Activated T-helper 9 cell treated with anti-CD3 and anti-CD28 coated beads, Interleukin-2, amount 50 U/mL, for 16 hours (primary cell): ENCODE measurements around the gene POLR2E.

Experiments used
- DNase-seq: peaks from one replicate; pipeline ENCODE4 v3.0.0-alpha.2; 2020; ENCODE audit warnings: low read depth

Gene POLR2E

GRCh38 chr19:1093811-1094553, 1.2 kb downstream of the POLR2E start:
- DNase-seq: no peak

DNA sequence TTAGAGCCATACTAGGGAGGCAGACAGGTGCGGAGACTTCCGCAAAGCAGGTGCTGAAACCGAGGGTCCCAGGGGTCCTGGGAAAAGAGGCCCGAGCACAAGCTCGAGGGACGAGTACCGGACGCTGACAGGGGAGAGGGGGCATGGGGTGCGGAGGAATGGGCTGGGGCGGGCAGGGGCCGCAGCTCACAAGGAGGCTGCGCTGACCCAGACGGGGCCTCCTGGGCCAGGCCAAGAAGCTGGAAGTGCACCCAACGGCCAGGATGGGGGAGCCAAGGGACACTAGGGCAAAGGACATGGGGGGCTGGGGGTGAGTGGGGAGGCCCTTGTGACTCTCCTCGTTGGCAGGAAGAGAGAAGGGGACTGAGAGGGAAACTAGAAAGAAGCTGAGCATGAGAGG, 1.8 kb downstream of the POLR2E start:
- no peak for DNase-seq

DNA sequence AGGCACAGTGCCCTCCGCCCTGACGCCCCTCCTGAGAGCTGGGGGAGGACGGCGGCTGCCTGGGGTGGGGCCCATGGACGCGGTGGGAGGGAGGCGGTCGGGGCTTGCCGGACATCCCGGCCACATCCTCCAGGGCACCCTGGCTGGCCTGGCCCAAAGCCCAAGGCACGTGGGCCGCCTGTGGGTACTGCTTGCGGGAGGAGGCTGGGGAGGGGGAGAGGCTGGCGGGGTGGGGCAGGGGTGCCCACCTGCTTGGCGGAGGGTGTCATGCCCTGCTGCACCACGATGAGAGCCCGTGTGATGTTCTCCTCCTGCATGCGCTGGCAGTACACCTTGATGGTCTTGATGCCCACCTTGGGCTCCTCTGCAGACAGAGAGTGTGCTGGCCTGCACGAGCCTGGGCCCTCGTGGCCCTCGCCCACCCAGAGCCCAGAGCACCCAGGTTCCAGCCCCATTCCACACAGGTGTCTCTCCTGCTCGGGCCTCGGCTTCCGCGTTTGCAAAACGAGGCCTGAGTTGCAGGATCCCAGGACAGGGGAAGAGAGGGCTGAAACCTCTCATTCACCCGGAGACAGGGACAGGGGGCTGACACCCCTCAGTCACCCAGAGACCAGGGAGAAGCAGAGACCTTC, 3.5 kb downstream of the POLR2E start:
- DNase-seq: no peak

- DNase-seq: no peak
Observed at GRCh38 chr19:1090731-1091543, 4.2 kb downstream of the POLR2E start.

GRCh38 chr19:1089891-1090290, 5.3 kb downstream of the POLR2E start:
- no peak for DNase-seq

DNA sequence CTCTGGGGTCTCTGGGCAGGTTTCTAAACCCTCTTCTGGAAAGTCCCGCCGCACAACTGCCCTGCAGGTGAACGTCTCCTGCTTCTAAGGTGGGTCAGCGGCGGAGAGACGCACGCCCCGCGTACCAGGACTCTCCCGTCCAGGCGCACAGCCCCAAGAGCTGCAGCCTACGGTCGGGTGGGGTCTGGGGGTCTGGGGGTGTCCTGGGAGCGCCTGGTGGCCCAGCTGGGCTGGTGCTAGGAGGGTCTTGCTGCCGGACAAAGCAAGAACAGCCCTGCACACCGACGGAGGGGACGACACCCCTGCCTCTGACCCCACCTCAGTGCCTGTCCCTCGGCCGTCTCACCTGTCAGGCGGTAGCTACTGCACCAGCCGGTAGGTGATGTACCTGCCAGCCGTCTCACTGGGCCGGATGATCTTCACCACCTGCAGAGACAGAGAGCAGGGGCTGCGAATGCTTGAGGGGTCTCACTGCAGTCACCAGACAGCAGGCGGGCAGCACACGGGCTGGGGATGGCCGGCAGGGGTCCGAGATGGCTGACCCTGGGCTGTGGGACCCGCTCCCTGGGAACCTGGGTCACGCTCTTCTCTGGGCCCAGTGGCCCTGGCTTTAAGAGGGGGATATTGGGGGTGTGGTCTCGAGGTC, 5.9 kb downstream of the POLR2E start:
- no peak for DNase-seq

- DNase-seq: no peak
Observed at GRCh38 chr19:1088416-1089010, 6.7 kb downstream of the POLR2E start.

DNA sequence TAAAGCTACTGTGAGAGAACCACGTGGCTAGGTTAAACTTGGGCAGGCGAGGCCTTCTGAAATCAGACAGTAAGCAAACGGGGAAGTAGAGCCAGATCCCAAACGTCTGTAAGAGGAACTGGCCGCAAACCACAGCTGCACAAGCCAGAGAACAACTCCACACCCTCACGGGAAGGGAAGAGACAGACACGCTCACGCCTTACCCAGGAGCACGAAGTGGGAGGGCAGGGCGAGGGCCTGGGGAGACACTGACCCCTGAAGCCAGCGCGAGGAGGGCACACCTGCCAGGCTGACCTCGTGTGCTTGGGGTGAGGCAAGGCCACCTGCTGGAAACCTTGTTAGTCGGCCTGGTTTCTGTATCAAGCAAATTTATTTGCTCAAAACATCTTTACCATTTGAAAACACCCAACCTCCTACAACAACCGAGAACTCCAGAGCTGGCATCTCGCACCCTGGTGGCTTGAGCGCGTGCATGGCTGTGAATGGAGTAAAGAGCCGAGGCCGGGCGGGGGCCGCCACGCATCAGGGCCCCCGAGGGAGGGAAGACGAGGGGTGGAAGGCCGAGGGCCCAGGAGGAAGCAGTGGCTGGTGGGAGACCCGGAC, 7.3 kb downstream of the POLR2E start:
- DNase-seq: no peak

DNA sequence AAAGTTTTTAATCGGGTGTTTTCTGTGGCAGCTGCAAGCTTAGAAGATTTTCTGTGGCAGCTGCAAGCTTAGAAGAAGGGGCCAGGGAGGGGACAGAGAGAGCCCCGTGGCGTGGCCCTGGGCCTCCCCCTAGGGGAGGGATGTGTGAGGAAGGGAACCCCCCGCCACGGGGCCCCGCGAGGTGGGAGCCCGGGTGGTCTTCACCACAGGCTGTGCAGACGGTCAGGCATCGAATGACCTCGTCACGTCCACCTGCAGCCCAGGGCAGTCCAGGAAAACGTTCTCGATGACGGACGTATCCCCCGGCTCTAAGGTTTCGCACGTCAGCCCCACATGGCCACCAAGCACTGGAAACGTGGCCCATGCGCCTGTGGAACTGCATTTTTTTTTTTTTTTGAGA, 8.6 kb downstream of the POLR2E start:
- no peak for DNase-seq

GRCh38 chr19:1085676-1086442, 9.3 kb downstream of the POLR2E start:
- DNase-seq: no peak

GRCh38 chr19:1085053-1085658, 10.0 kb downstream of the POLR2E start:
- no peak for DNase-seq

- DNase-seq: no peak
Observed at GRCh38 chr19:1084024-1084868, 10.9 kb downstream of the POLR2E start.

- no peak for DNase-seq
Observed at GRCh38 chr19:1082928-1083816, 12.0 kb downstream of the POLR2E start.

GRCh38 chr19:1082165-1082927, 12.8 kb downstream of the POLR2E start:
- peak; percentile 59 for DNase-seq

GRCh38 chr19:1081301-1082164, 13.6 kb downstream of the POLR2E start:
- no peak for DNase-seq

DNA sequence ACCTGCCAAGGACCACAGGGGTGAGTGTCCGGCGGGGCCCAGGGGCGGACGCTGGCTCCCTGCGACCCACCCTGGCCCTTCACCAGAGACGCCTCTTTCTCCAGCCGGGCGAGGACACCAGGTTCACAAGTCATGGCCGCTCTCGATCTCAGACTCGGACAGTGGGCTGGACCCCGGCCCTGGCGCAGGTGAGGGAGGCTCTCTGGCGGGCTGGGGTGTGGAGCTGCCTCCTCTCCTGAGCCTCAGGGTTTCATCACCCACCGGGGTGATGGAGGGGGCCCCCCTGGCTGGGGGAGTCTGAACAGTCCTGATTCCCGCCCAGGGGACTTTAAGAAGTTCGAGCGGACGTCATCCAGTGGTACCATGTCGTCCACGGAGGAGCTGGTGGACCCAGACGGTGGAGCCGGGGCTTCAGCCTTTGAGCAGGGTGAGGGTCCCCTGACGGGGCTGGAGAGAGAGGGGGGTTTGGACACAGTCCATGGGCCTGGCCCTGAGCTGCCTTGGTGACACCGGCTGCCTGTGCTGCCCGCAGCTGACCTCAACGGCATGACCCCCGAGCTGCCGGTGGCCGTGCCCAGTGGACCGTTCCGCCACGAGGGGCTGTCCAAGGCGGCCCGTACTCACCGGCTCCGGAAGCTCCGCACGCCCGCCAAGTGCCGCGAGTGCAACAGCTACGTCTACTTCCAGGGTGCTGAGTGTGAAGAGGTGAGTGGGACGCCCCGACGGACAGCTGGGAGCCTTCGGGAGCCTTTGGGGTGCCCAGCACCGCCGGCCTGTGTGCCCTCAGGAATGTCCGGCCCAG, 14.6 kb downstream of the POLR2E start:
- no peak for DNase-seq
